SU-DHL-6 (cell line): ENCODE data around the gene ISG20.

Experiments used
- EZH2phosphoT487 ChIP-seq: fragments of 200-600 bp; sonication (generic), shearing (Covaris generic); conservative IDR thresholded peaks from 2 replicates; pipeline ENCODE4 v1.6.1; 2018; ENCODE audit warnings: mild to moderate bottlenecking, antibody characterized with exemption, low read length, moderate library complexity, mixed read lengths
- TF ChIP-seq, protein P1 (sequence below): fragments of 200-600 bp; sonication (generic); IDR thresholded peaks from one replicate; pipeline ENCODE4 v1.5.1; 2017; ENCODE audit warnings: antibody characterized with exemption, mild to moderate bottlenecking, low read length, moderate library complexity; ENCODE audit not compliant: insufficient read depth, poor library complexity, severe bottlenecking

DNA sequence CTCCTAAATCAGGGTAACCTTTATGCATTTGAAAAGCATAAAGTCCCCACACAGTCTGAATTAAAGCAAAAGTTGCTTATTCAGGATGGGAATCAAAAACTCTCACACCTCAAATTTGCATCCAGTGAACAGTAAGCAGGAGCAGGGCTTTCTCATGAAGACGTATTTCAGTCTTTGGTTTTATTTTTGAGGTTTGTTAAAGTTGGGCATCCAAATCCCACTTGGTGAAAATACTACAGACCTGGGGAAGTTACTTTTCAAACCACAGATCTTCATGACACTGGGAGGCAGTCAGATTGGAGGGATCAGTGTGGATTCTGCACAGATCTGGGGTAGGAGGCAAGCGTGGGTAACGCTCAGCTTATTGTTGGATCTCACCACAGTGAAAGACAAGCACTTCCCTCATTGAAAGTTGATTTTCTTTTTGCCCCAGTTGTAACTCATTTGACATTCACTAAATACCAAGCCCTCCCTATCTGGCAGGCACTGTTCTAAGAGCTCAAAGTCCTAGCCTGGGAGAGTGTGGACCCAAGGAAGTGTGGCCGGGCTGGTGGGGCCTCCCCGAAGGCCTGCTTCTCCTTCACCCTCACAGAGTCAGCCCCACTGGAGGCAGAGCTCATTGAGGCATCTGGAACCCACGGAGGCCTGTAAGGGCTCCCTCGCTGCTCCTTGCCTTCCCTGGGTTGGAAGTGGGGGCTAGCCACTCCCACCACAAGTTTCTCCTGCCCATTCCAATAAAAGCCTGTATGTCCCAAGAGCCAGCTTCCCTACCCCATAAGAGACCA lies 783 bp upstream of the ISG20 start:
- TF ChIP-seq, protein P1, sequence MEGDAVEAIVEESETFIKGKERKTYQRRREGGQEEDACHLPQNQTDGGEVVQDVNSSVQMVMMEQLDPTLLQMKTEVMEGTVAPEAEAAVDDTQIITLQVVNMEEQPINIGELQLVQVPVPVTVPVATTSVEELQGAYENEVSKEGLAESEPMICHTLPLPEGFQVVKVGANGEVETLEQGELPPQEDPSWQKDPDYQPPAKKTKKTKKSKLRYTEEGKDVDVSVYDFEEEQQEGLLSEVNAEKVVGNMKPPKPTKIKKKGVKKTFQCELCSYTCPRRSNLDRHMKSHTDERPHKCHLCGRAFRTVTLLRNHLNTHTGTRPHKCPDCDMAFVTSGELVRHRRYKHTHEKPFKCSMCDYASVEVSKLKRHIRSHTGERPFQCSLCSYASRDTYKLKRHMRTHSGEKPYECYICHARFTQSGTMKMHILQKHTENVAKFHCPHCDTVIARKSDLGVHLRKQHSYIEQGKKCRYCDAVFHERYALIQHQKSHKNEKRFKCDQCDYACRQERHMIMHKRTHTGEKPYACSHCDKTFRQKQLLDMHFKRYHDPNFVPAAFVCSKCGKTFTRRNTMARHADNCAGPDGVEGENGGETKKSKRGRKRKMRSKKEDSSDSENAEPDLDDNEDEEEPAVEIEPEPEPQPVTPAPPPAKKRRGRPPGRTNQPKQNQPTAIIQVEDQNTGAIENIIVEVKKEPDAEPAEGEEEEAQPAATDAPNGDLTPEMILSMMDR = no peak
- no peak for TF ChIP-seq EZH2phosphoT487
